Measurements from ENCODE around the gene MEP1A.

Gene MEP1A

DNA sequence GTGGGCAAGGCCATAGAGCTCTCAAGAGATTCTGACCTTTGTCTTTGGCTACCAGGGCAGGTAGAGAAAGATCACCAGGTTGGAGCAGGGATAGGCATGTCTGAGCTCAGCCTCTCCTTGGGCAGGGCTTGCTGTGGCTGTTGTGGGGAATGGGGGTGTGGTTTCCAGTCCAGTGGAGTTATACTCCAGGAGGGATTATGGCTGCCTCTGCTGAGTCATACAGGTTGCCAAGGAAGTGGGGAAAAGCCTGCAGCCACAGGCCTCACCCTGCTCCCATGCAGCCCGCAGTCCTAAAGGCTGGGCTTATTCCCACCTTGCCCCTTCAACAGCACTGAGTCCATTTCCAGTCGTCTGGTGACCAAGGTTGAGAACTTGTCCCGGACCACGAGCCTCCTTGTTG lies 21.9 kb downstream of the MEP1A start:
- Histone ChIP-seq H3K4me1 (ENCODE audit: control insufficient read depth, insufficient read depth, low read depth, low read length) (no peaks in the 10 kb centered on the region), H3K14ac (ENCODE audit: low read length in 2 of 2) (no peak overlapping the region), H4K91ac (ENCODE audit: low read length) (no peak overlapping the region), H4K8ac (ENCODE audit: low read length) (no peak overlapping the region), H2BK120ac (ENCODE audit: low read depth, low read length) (no peak overlapping the region), H2AFZ (ENCODE audit: low read depth, low read length) (no peak overlapping the region), H3K79me1 (replicated peaks; ENCODE audit: low read length, poor library complexity, severe bottlenecking) (no peaks in the 10 kb centered on the region), H3K4me3 (ENCODE audit: insufficient read depth in 1 of 2, low read depth in 1 of 2, low read length in 2 of 2) (no peak overlapping the region), H3K36me3 (ENCODE audit: control insufficient read depth in 1 of 2, insufficient read depth in 2 of 2, low read depth in 1 of 2, low read length in 2 of 2) (no peaks in the 10 kb centered on the region), H3K27me3 (ENCODE audit: control insufficient read depth in 1 of 2, insufficient read depth in 1 of 2, low read length in 2 of 2) (peaks cover 0 to 4% of the 10 kb centered on the region in 2 experiments), H3K27ac (ENCODE audit: low read length, poor library complexity, severe bottlenecking) (no peak overlapping the region), H3K4ac (ENCODE audit: low read depth in 1 of 2, low read length in 2 of 2) (no peak overlapping the region), H3K4me2 (ENCODE audit: low read length, poor library complexity, severe bottlenecking) (no peak overlapping the region), H3K9me3 (ENCODE audit: control insufficient read depth, low read length) (no peaks in the 10 kb centered on the region), H3K18ac (ENCODE audit: low read depth in 1 of 2, low read length in 2 of 2) (no peak overlapping the region), H2BK12ac (ENCODE audit: low read length in 2 of 2) (no peak overlapping the region), H3K23ac (ENCODE audit: low read length in 2 of 2) (no peak overlapping the region), H2BK15ac (ENCODE audit: low read depth, poor library complexity, severe bottlenecking) (no peak overlapping the region), H2BK5ac (ENCODE audit: low read depth, low read length, poor library complexity, severe bottlenecking) (no peak overlapping the region), H2AK5ac (ENCODE audit: low read length, severe bottlenecking) (no peak overlapping the region), H3K9ac (ENCODE audit: low read length) (no peak overlapping the region)
- 76% methylated on average over 4 of the region's 4 CpGs for WGBS
- DNase-seq = no peak

DNA sequence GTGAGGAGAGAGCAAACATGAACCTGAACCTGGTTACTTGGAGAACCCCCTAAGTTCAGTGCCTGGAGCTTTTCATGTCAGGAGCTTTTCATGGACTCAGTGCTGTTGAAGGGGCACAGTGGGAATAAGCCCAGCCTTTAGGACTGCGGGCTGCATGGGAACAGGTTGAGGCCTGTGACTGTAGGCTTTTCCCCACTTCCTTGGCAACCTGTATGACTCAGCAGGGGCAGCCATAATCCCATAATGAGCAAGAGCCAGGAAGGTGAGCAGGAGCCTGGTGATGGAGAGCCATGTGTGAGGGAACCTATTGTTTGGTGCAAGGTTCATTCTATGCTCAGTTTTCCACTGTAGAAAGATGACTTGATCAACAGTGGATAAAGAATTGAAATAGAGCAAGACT lies 23.4 kb downstream of the MEP1A start:
- H3K9ac ChIP-seq (ENCODE audit: low read length) = no peak overlapping the region
- H2BK5ac ChIP-seq (ENCODE audit: low read depth, low read length, poor library complexity, severe bottlenecking) = no peak overlapping the region
- H2BK12ac ChIP-seq (ENCODE audit: low read length in 2 of 2) = no peak overlapping the region
- H3K4me3 ChIP-seq (ENCODE audit: insufficient read depth in 1 of 2, low read depth in 1 of 2, low read length in 2 of 2) = no peak overlapping the region
- H2BK120ac ChIP-seq (ENCODE audit: low read depth, low read length) = no peak overlapping the region
- no peak overlapping the region for H3K27ac ChIP-seq (ENCODE audit: low read length, poor library complexity, severe bottlenecking)
- no peak overlapping the region for H4K8ac ChIP-seq (ENCODE audit: low read length)
- no peak overlapping the region for H3K4me2 ChIP-seq (ENCODE audit: low read length, poor library complexity, severe bottlenecking)
- no peak overlapping the region for H3K4ac ChIP-seq (ENCODE audit: low read depth in 1 of 2, low read length in 2 of 2)
- H2AFZ ChIP-seq (ENCODE audit: low read depth, low read length) = no peak overlapping the region
- 97% methylated on average over 1 of the region's 1 CpG for WGBS
- no peak overlapping the region for H4K91ac ChIP-seq (ENCODE audit: low read length)
- peaks cover 0 to 4% of the 10 kb centered on the region in 2 experiments for H3K27me3 ChIP-seq (ENCODE audit: control insufficient read depth in 1 of 2, insufficient read depth in 1 of 2, low read length in 2 of 2)
- no peak overlapping the region for H3K23ac ChIP-seq (ENCODE audit: low read length in 2 of 2)
- no peak overlapping the region for H3K14ac ChIP-seq (ENCODE audit: low read length in 2 of 2)
- no peaks in the 10 kb centered on the region for H3K79me1 ChIP-seq (replicated peaks; ENCODE audit: low read length, poor library complexity, severe bottlenecking)
- no peaks in the 10 kb centered on the region for H3K36me3 ChIP-seq (ENCODE audit: control insufficient read depth in 1 of 2, insufficient read depth in 2 of 2, low read depth in 1 of 2, low read length in 2 of 2)
- H2BK15ac ChIP-seq (ENCODE audit: low read depth, poor library complexity, severe bottlenecking) = no peak overlapping the region
- H3K9me3 ChIP-seq (ENCODE audit: control insufficient read depth, low read length) = no peaks in the 10 kb centered on the region
- no peak for DNase-seq
- no peaks in the 10 kb centered on the region for H3K4me1 ChIP-seq (ENCODE audit: control insufficient read depth, insufficient read depth, low read depth, low read length)
- no peak overlapping the region for H3K18ac ChIP-seq (ENCODE audit: low read depth in 1 of 2, low read length in 2 of 2)
- no peak overlapping the region for H2AK5ac ChIP-seq (ENCODE audit: low read length, severe bottlenecking)

DNA sequence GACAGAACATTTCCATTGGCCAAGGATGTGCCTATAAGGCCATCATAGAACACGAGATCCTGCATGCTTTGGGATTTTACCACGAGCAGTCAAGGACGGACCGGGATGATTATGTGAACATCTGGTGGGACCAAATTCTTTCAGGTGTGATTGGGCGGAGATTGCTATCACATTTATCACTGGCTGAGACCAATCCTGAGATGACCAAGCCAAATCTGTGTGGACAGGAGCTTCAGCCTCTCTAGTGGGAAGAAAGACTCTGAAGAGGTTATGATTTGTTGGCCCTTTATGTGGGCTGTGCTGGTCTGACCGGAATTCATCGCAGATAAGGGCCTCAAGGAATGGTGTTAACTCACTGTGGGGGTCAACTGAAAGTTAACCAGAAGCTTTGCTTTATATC lies 26.4 kb downstream of the MEP1A start:
- H3K27me3 ChIP-seq (ENCODE audit: control insufficient read depth in 1 of 2, insufficient read depth in 1 of 2, low read length in 2 of 2) = peaks cover 0 to 4% of the 10 kb centered on the region in 2 experiments
- H3K4me1 ChIP-seq (ENCODE audit: control insufficient read depth, insufficient read depth, low read depth, low read length) = no peaks in the 10 kb centered on the region
- H2AFZ ChIP-seq (ENCODE audit: low read depth, low read length) = no peak overlapping the region
- no peak overlapping the region for H2BK120ac ChIP-seq (ENCODE audit: low read depth, low read length)
- no peak overlapping the region for H3K4me3 ChIP-seq (ENCODE audit: insufficient read depth in 1 of 2, low read depth in 1 of 2, low read length in 2 of 2)
- H3K14ac ChIP-seq (ENCODE audit: low read length in 2 of 2) = no peak overlapping the region
- H2AK5ac ChIP-seq (ENCODE audit: low read length, severe bottlenecking) = no peak overlapping the region
- no peaks in the 10 kb centered on the region for H3K36me3 ChIP-seq (ENCODE audit: control insufficient read depth in 1 of 2, insufficient read depth in 2 of 2, low read depth in 1 of 2, low read length in 2 of 2)
- no peak overlapping the region for H3K23ac ChIP-seq (ENCODE audit: low read length in 2 of 2)
- no peaks in the 10 kb centered on the region for H3K9me3 ChIP-seq (ENCODE audit: control insufficient read depth, low read length)
- WGBS = 87% methylated on average over 6 of the region's 7 CpGs
- no peak overlapping the region for H4K8ac ChIP-seq (ENCODE audit: low read length)
- no peak overlapping the region for H3K9ac ChIP-seq (ENCODE audit: low read length)
- H3K4me2 ChIP-seq (ENCODE audit: low read length, poor library complexity, severe bottlenecking) = no peak overlapping the region
- no peak overlapping the region for H3K27ac ChIP-seq (ENCODE audit: low read length, poor library complexity, severe bottlenecking)
- H2BK12ac ChIP-seq (ENCODE audit: low read length in 2 of 2) = no peak overlapping the region
- H2BK5ac ChIP-seq (ENCODE audit: low read depth, low read length, poor library complexity, severe bottlenecking) = no peak overlapping the region
- no peak overlapping the region for H3K4ac ChIP-seq (ENCODE audit: low read depth in 1 of 2, low read length in 2 of 2)
- no peak overlapping the region for H3K18ac ChIP-seq (ENCODE audit: low read depth in 1 of 2, low read length in 2 of 2)
- no peak overlapping the region for H4K91ac ChIP-seq (ENCODE audit: low read length)
- H3K79me1 ChIP-seq (replicated peaks; ENCODE audit: low read length, poor library complexity, severe bottlenecking) = no peaks in the 10 kb centered on the region
- DNase-seq = no peak
- no peak overlapping the region for H2BK15ac ChIP-seq (ENCODE audit: low read depth, poor library complexity, severe bottlenecking)

DNA sequence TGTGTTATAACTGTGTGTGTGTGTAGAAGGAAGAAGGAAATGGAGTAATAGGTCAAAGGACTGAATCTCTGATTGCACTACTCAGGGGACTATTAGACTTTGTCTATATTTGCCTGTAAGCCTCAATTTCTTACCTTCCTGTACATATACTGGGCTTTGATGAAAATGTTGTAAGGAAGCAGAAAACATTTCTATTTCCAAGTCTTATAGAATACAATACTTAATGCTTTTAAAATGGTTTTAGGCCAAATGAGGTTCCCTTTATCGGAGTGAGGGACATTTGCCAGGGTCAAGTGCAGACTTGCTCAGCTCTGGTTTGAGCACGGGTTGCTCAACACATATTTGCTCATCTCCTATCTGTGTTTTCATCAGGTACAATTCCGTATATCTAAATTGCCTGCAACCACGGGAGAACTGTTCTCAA lies 28.3 kb downstream of the MEP1A start:
- no peak overlapping the region for H4K8ac ChIP-seq (ENCODE audit: low read length)

More for the DNA sequence above, 28.3 kb downstream of the MEP1A start:
- H3K23ac ChIP-seq (ENCODE audit: low read length in 2 of 2) = no peak overlapping the region
- no peak overlapping the region for H2BK15ac ChIP-seq (ENCODE audit: low read depth, poor library complexity, severe bottlenecking)
- no peak overlapping the region for H3K4ac ChIP-seq (ENCODE audit: low read depth in 1 of 2, low read length in 2 of 2)
- H3K4me2 ChIP-seq (ENCODE audit: low read length, poor library complexity, severe bottlenecking) = no peak overlapping the region
- no peaks in the 10 kb centered on the region for H3K4me1 ChIP-seq (ENCODE audit: control insufficient read depth, insufficient read depth, low read depth, low read length)
- no peak overlapping the region for H3K9ac ChIP-seq (ENCODE audit: low read length)
- no peak overlapping the region for H2BK12ac ChIP-seq (ENCODE audit: low read length in 2 of 2)
- H2BK5ac ChIP-seq (ENCODE audit: low read depth, low read length, poor library complexity, severe bottlenecking) = no peak overlapping the region
- peak overlapping the region in 1 of 2 experiments; percentile 38 for H3K14ac ChIP-seq (ENCODE audit: low read length in 2 of 2)
- no peak overlapping the region for H3K27ac ChIP-seq (ENCODE audit: low read length, poor library complexity, severe bottlenecking)
- H3K18ac ChIP-seq (ENCODE audit: low read depth in 1 of 2, low read length in 2 of 2) = no peak overlapping the region
- H3K4me3 ChIP-seq (ENCODE audit: insufficient read depth in 1 of 2, low read depth in 1 of 2, low read length in 2 of 2) = no peak overlapping the region
- no peaks in the 10 kb centered on the region for H3K9me3 ChIP-seq (ENCODE audit: control insufficient read depth, low read length)
- no peak overlapping the region for H4K91ac ChIP-seq (ENCODE audit: low read length)
- no peaks in the 10 kb centered on the region for H3K36me3 ChIP-seq (ENCODE audit: control insufficient read depth in 1 of 2, insufficient read depth in 2 of 2, low read depth in 1 of 2, low read length in 2 of 2)
- peaks cover 0 to 4% of the 10 kb centered on the region in 2 experiments for H3K27me3 ChIP-seq (ENCODE audit: control insufficient read depth in 1 of 2, insufficient read depth in 1 of 2, low read length in 2 of 2)
- no peak overlapping the region for H2AFZ ChIP-seq (ENCODE audit: low read depth, low read length)
- DNase-seq = no peak
- 88% methylated on average over 2 of the region's 4 CpGs for WGBS
- no peak overlapping the region for H2AK5ac ChIP-seq (ENCODE audit: low read length, severe bottlenecking)
- H3K79me1 ChIP-seq (replicated peaks; ENCODE audit: low read length, poor library complexity, severe bottlenecking) = no peaks in the 10 kb centered on the region
- no peak overlapping the region for H2BK120ac ChIP-seq (ENCODE audit: low read depth, low read length)
